ENCODE results near the gene ADAMTS19.
"Not testable (repeated sequence)": the region's sequence is repeated elsewhere in the genome, so short reads cannot be mapped to it uniquely, and the experiment has no call there.

The ADAMTS19 gene

DNA sequence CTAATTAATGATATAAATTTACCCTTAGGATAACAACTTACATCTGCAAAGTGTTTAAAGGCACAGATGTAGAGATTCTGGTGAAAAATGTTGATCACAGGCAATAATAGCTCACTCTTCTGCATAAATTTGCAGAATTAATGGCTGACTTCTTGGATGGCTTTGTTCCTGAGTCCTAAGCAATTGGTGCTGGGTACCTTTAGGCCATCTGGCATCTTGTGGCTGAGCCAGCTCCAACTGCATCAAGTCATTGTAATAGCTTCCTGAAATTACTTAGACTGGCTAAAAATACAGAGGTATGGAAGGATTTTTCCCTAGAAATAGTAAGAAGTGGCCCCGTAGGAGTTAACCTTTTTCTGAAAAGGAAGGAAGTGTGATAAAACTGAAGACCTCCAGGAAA, 169.5 kb downstream of the ADAMTS19 start:
- H3K4me3 ChIP-seq (ENCODE audit: low read length in 2 of 2) = no peak overlapping the region
- no peak overlapping the region for H3K18ac ChIP-seq (ENCODE audit: low read length)
- no peaks in the 10 kb centered on the region for H3K9me3 ChIP-seq (replicated peaks in 1 of 2; ENCODE audit: control insufficient read depth in 2 of 2, insufficient read depth in 1 of 2, low read depth in 1 of 2, low read length in 2 of 2)
- H3K9ac ChIP-seq (ENCODE audit: low read depth, low read length, poor library complexity) = no peak overlapping the region
- H3K23ac ChIP-seq (ENCODE audit: low read depth, low read length, poor library complexity) = no peak overlapping the region
- H2AFZ ChIP-seq (ENCODE audit: low read length) = no peak overlapping the region
- H3K27ac ChIP-seq (replicated peaks; ENCODE audit: low read length) = no peak overlapping the region
- H2BK15ac ChIP-seq (ENCODE audit: low read length) = no peak overlapping the region
- H3K36me3 ChIP-seq (replicated peaks in 1 of 2; ENCODE audit: control insufficient read depth in 2 of 2, insufficient read depth in 2 of 2, low read length in 2 of 2) = no peaks in the 10 kb centered on the region
- no peaks in the 10 kb centered on the region for H3K4me1 ChIP-seq (ENCODE audit: control insufficient read depth in 2 of 2, insufficient read depth in 1 of 2, low read depth in 1 of 2, low read length in 2 of 2)
- no peak overlapping the region for H3K4me2 ChIP-seq (ENCODE audit: insufficient read depth, low read length, poor library complexity, severe bottlenecking)
- H3K27me3 ChIP-seq (ENCODE audit: control insufficient read depth in 3 of 3, insufficient read depth in 3 of 3, low read depth in 1 of 3, low read length in 3 of 3) = no peaks in the 10 kb centered on the region
- no peak overlapping the region for H3K4ac ChIP-seq (ENCODE audit: low read length)
- no peak overlapping the region for H4K8ac ChIP-seq (ENCODE audit: low read depth, low read length)
- H2BK5ac ChIP-seq (ENCODE audit: low read length) = no peak overlapping the region
- H3K79me1 ChIP-seq (ENCODE audit: low read depth, low read length) = no peaks in the 10 kb centered on the region
- no peak overlapping the region for H2BK12ac ChIP-seq (ENCODE audit: low read length)
- H2BK120ac ChIP-seq (ENCODE audit: low read depth, low read length) = no peak overlapping the region
- DNase-seq (ENCODE audit: low spot score) = no peak
- no peak overlapping the region for H3K14ac ChIP-seq (ENCODE audit: low read length)
- no peak overlapping the region for H4K91ac ChIP-seq (ENCODE audit: low read depth, low read length, poor library complexity)
- no peak overlapping the region for H2AK5ac ChIP-seq (ENCODE audit: low read depth, low read length)
- WGBS, 2 donors (ENCODE audit: extremely low coverage in 2 of 2, insufficient read length in 2 of 2, insufficient replicate concordance in 1 of 2) = no CpG with 5 or more reads among the region's 1 CpG

DNA sequence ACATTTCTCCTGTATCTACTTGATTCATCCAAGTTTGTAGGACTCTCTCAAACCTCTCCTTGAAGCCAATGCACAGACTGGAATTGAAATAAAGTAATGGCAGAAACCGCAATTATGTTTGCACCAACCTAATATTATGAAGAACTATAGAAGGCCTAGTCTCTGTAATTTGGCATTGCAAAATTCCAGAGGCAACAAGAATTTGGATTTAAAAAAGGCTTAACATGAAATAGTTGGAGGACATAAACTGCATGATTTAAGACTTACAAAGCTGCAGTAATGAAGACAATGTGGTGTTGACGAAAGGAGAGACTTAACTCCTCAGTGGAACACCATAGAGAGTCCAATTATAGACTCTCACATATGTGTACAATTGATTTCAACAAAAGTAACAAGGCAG, 170.0 kb downstream of the ADAMTS19 start:
- Histone ChIP-seq H3K9ac (ENCODE audit: low read depth, low read length, poor library complexity) (no peak overlapping the region), H3K4ac (ENCODE audit: low read length) (no peak overlapping the region), H2AK5ac (ENCODE audit: low read depth, low read length) (no peak overlapping the region), H2BK15ac (ENCODE audit: low read length) (no peak overlapping the region), H3K79me1 (ENCODE audit: low read depth, low read length) (no peaks in the 10 kb centered on the region), H3K27me3 (ENCODE audit: control insufficient read depth in 3 of 3, insufficient read depth in 3 of 3, low read depth in 1 of 3, low read length in 3 of 3) (no peaks in the 10 kb centered on the region), H2BK12ac (ENCODE audit: low read length) (no peak overlapping the region), H3K36me3 (replicated peaks in 1 of 2; ENCODE audit: control insufficient read depth in 2 of 2, insufficient read depth in 2 of 2, low read length in 2 of 2) (no peaks in the 10 kb centered on the region), H3K4me3 (ENCODE audit: low read length in 2 of 2) (no peak overlapping the region), H4K91ac (ENCODE audit: low read depth, low read length, poor library complexity) (no peak overlapping the region), H3K9me3 (replicated peaks in 1 of 2; ENCODE audit: control insufficient read depth in 2 of 2, insufficient read depth in 1 of 2, low read depth in 1 of 2, low read length in 2 of 2) (no peaks in the 10 kb centered on the region), H3K27ac (replicated peaks; ENCODE audit: low read length) (no peak overlapping the region), H3K4me2 (ENCODE audit: insufficient read depth, low read length, poor library complexity, severe bottlenecking) (no peak overlapping the region), H2BK120ac (ENCODE audit: low read depth, low read length) (no peak overlapping the region), H3K14ac (ENCODE audit: low read length) (no peak overlapping the region), H3K4me1 (ENCODE audit: control insufficient read depth in 2 of 2, insufficient read depth in 1 of 2, low read depth in 1 of 2, low read length in 2 of 2) (no peaks in the 10 kb centered on the region), H3K23ac (ENCODE audit: low read depth, low read length, poor library complexity) (no peak overlapping the region), H4K8ac (ENCODE audit: low read depth, low read length) (no peak overlapping the region), H2BK5ac (ENCODE audit: low read length) (no peak overlapping the region), H2AFZ (ENCODE audit: low read length) (no peak overlapping the region), H3K18ac (ENCODE audit: low read length) (no peak overlapping the region)
- WGBS, 2 donors (ENCODE audit: extremely low coverage in 2 of 2, insufficient read length in 2 of 2, insufficient replicate concordance in 1 of 2) = no CpG with 5 or more reads among the region's 2 CpGs
- DNase-seq (ENCODE audit: low spot score) = no peak

DNA sequence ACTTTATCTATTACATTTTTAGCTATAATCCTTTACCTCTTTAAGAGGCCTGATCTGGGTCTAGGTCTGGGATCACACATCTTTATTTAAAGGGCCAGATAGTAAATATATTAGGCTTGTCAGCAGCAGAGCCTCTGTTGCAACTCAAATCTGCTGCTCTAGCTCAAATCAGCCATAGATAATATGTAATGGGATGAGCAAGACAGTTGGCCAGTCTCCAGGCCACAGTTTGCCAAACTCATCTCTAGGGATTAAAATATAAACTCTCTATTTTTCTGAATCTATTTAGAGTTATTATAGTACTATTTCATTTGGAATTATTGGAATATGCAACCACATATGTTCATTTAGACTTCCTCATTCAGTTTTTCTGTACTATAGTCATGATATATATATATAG, 171.9 kb downstream of the ADAMTS19 start:
- Histone ChIP-seq H4K8ac (ENCODE audit: low read depth, low read length) (no peak overlapping the region), H3K4me1 (ENCODE audit: control insufficient read depth in 2 of 2, insufficient read depth in 1 of 2, low read depth in 1 of 2, low read length in 2 of 2) (no peaks in the 10 kb centered on the region), H2AK5ac (ENCODE audit: low read depth, low read length) (no peak overlapping the region), H3K27ac (replicated peaks; ENCODE audit: low read length) (no peak overlapping the region), H3K4me2 (ENCODE audit: insufficient read depth, low read length, poor library complexity, severe bottlenecking) (no peak overlapping the region), H2BK5ac (ENCODE audit: low read length) (no peak overlapping the region), H3K4ac (ENCODE audit: low read length) (no peak overlapping the region), H3K27me3 (ENCODE audit: control insufficient read depth in 3 of 3, insufficient read depth in 3 of 3, low read depth in 1 of 3, low read length in 3 of 3) (no peaks in the 10 kb centered on the region), H3K9me3 (replicated peaks in 1 of 2; ENCODE audit: control insufficient read depth in 2 of 2, insufficient read depth in 1 of 2, low read depth in 1 of 2, low read length in 2 of 2) (no peaks in the 10 kb centered on the region), H2AFZ (ENCODE audit: low read length) (no peak overlapping the region), H3K79me1 (ENCODE audit: low read depth, low read length) (no peaks in the 10 kb centered on the region), H3K4me3 (ENCODE audit: low read length in 2 of 2) (no peak overlapping the region), H3K36me3 (replicated peaks in 1 of 2; ENCODE audit: control insufficient read depth in 2 of 2, insufficient read depth in 2 of 2, low read length in 2 of 2) (no peaks in the 10 kb centered on the region), H3K18ac (ENCODE audit: low read length) (no peak overlapping the region), H4K91ac (ENCODE audit: low read depth, low read length, poor library complexity) (no peak overlapping the region), H2BK15ac (ENCODE audit: low read length) (no peak overlapping the region), H3K9ac (ENCODE audit: low read depth, low read length, poor library complexity) (no peak overlapping the region), H3K23ac (ENCODE audit: low read depth, low read length, poor library complexity) (no peak overlapping the region), H2BK12ac (ENCODE audit: low read length) (no peak overlapping the region), H3K14ac (ENCODE audit: low read length) (no peak overlapping the region), H2BK120ac (ENCODE audit: low read depth, low read length) (no peak overlapping the region)
- DNase-seq (ENCODE audit: low spot score) = no peak

DNA sequence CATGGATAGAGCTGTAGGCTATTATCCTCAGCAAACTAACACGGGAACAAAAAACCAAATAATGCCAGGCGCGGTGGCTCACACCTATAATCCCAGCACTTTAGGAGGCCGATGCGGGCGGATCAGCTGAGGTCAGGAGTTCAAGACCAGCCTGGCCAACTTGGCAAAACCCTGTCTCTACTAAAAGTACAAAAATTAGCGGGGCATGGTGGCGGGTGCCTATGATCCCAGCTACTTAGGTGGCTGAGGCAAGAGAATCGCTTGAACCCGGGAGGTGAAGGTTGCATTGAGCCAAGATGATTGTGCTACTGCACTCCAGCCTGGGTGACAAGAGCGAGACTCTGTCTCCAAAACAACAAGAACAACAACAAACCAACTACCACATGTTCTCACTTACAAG, 177.4 kb downstream of the ADAMTS19 start:
- H2AK5ac ChIP-seq (ENCODE audit: low read depth, low read length); H4K91ac ChIP-seq (ENCODE audit: low read depth, low read length, poor library complexity); H3K4me3 ChIP-seq (ENCODE audit: low read length in 2 of 2); H4K8ac ChIP-seq (ENCODE audit: low read depth, low read length); H3K9ac ChIP-seq (ENCODE audit: low read depth, low read length, poor library complexity); H3K4me1 ChIP-seq (ENCODE audit: control insufficient read depth in 2 of 2, insufficient read depth in 1 of 2, low read depth in 1 of 2, low read length in 2 of 2); H3K9me3 ChIP-seq (replicated peaks in 1 of 2; ENCODE audit: control insufficient read depth in 2 of 2, insufficient read depth in 1 of 2, low read depth in 1 of 2, low read length in 2 of 2); H2BK5ac ChIP-seq (ENCODE audit: low read length); H3K4ac ChIP-seq (ENCODE audit: low read length); H3K4me2 ChIP-seq (ENCODE audit: insufficient read depth, low read length, poor library complexity, severe bottlenecking); H3K18ac ChIP-seq (ENCODE audit: low read length); H2BK15ac ChIP-seq (ENCODE audit: low read length); H2BK12ac ChIP-seq (ENCODE audit: low read length); H3K27me3 ChIP-seq (ENCODE audit: control insufficient read depth in 3 of 3, insufficient read depth in 3 of 3, low read depth in 1 of 3, low read length in 3 of 3); H3K23ac ChIP-seq (ENCODE audit: low read depth, low read length, poor library complexity); H3K79me1 ChIP-seq (ENCODE audit: low read depth, low read length); H3K36me3 ChIP-seq (replicated peaks in 1 of 2; ENCODE audit: control insufficient read depth in 2 of 2, insufficient read depth in 2 of 2, low read length in 2 of 2); DNase-seq (ENCODE audit: low spot score); H3K27ac ChIP-seq (replicated peaks; ENCODE audit: low read length); H2BK120ac ChIP-seq (ENCODE audit: low read depth, low read length); H3K14ac ChIP-seq (ENCODE audit: low read length); H2AFZ ChIP-seq (ENCODE audit: low read length): not testable (repeated sequence)
- WGBS, 2 donors (ENCODE audit: extremely low coverage in 2 of 2, insufficient read length in 2 of 2, insufficient replicate concordance in 1 of 2) = no CpG with 5 or more reads among the region's 11 CpGs
